Hematopoietic multipotent progenitor cell treated with erythropoietin and hydrocortisone succinate and interleukin-3 and kit ligand, for 8 days (in vitro differentiated cells): ENCODE measurements around the gene AFMID.
A peak's percentile ranks its signal among the peaks of the same experiment; 100 is the strongest.

Source experiments
- DNase-seq: peaks from one replicate; pipeline ENCODE4 v3.0.0-alpha.2; 2015

The AFMID gene

GRCh38 chr17:78154903-78155811, 32.0 kb upstream of the AFMID start:
- no peak for DNase-seq

- DNase-seq = peak; percentile 51
Measured at GRCh38 chr17:78159575-78160158, 27.5 kb upstream of the AFMID start.

- no peak for DNase-seq
Measured at GRCh38 chr17:78163881-78164747, 23.0 kb upstream of the AFMID start.

GRCh38 chr17:78164748-78165607, 22.2 kb upstream of the AFMID start:
- no peak for DNase-seq

GRCh38 chr17:78166416-78166815, 20.7 kb upstream of the AFMID start:
- no peak for DNase-seq

GRCh38 chr17:78168242-78168902, 18.8 kb upstream of the AFMID start, which contains the start of gene SYNGR2:
Gene SYNGR2 (plus strand): TSS chr17:78168581. CDS start chr17:78168617, 36 bp downstream.
- peak; percentile 83 for DNase-seq

- no peak for DNase-seq
Measured at GRCh38 chr17:78168903-78169793, 18.0 kb upstream of the AFMID start.

GRCh38 chr17:78170692-78171590, 16.2 kb upstream of the AFMID start:
- no peak for DNase-seq

- peak; percentile 44 for DNase-seq
Measured at GRCh38 chr17:78171591-78172248, 15.4 kb upstream of the AFMID start.

GRCh38 chr17:78172249-78173051, 14.7 kb upstream of the AFMID start:
- DNase-seq = peak; percentile 64

- no peak for DNase-seq
Measured at GRCh38 chr17:78173097-78173715, 14.0 kb upstream of the AFMID start.

GRCh38 chr17:78174346-78174869, 12.8 kb upstream of the AFMID start:
- DNase-seq = no peak

GRCh38 chr17:78174870-78175642, 12.1 kb upstream of the AFMID start:
- DNase-seq = no peak

- no peak for DNase-seq
Measured at GRCh38 chr17:78175643-78175981, 11.6 kb upstream of the AFMID start.

GRCh38 chr17:78176548-78177025, 10.6 kb upstream of the AFMID start:
- peak; percentile 74 for DNase-seq

- no peak for DNase-seq
Measured at GRCh38 chr17:78179372-78179771, 7.8 kb upstream of the AFMID start.
